Calu3 (cell line): ENCODE results near the gene CLCF1. TPM values are rescaled to one million over a fixed set of nuclear protein-coding genes. Genes with fewer than 3 reads are reported as not detected.

Experiments used
- BruUV-seq: library from RNA; stranded (reverse); fragments of 400-500 nt; replicated peaks from 2 replicates; lab custom pipeline; 2021; lab: Mats Ljungman, UMichigan
- CTCF ChIA-PET: fragments of 300-600 bp; sonication (Branson Sonifier 250); formaldehyde crosslinking; loops from one replicate; lab custom pipeline; 2022; ENCODE audit warnings: antibody characterized with exemption; lab: Charles Lee
- DNase-seq: peaks from one replicate; pipeline ENCODE4 v3.0.0; 2022
- H3K27ac Mint-ChIP-seq: one replicate; pipeline ENCODE4 v1.8.0; 2022; ENCODE audit warnings: mixed read lengths; ENCODE audit not compliant: unreplicated experiment
- H3K27me3 Mint-ChIP-seq: one replicate; pipeline ENCODE4 v1.8.0; 2022; ENCODE audit warnings: mixed read lengths; ENCODE audit not compliant: unreplicated experiment
- H3K36me3 Mint-ChIP-seq: one replicate; pipeline ENCODE4 v1.8.0; 2022; ENCODE audit warnings: mild to moderate bottlenecking, moderate library complexity, mixed read lengths; ENCODE audit not compliant: insufficient read depth, unreplicated experiment
- H3K4me1 Mint-ChIP-seq: one replicate; pipeline ENCODE4 v1.8.0; 2022; ENCODE audit warnings: mild to moderate bottlenecking, low read depth, mixed read lengths; ENCODE audit not compliant: unreplicated experiment
- H3K4me3 Mint-ChIP-seq: one replicate; pipeline ENCODE4 v1.8.0; 2022; ENCODE audit warnings: mild to moderate bottlenecking, low read depth, moderate library complexity, mixed read lengths; ENCODE audit not compliant: unreplicated experiment
- H3K9me3 Mint-ChIP-seq: one replicate; pipeline ENCODE4 v1.8.0; 2022; ENCODE audit warnings: low read depth, mixed read lengths; ENCODE audit not compliant: unreplicated experiment
- CTCF ChIP-seq: fragments of 200-600 bp; IDR thresholded peaks from one replicate; pipeline ENCODE4 v1.8.0; 2022; ENCODE audit warnings: antibody characterized with exemption; ENCODE audit not compliant: unreplicated experiment
- intact Hi-C: fragments of 100-400 bp; cut with micrococcal nuclease; formaldehyde crosslinking; loops from one replicate; pipeline ENCODE4 v1.10.0; 2022; ENCODE audit not compliant: unreplicated experiment
- total RNA-seq: library from RNA; stranded (reverse); gene quantifications from 2 replicates; pipeline ENCODE4 v1.2.3, GENCODE V29; 2022

Gene CLCF1
- total RNA-seq, 1 experiment from 2014 or later, result 7.5 TPM

GRCh38 chr11:67356387-67356863, 17.0 kb downstream of the CLCF1 start:
- Mint-ChIP-seq H3K9me3 (no peaks in the 10 kb centered on the region), H3K4me3 (peak overlapping the region; percentile 43), H3K36me3 (peaks cover 45% of the 10 kb centered on the region), H3K27ac (peak overlapping the region; percentile 89), H3K4me1 (peaks cover 55% of the 10 kb centered on the region), H3K27me3 (no peaks in the 10 kb centered on the region)
- intact Hi-C loops, result loop anchor here (10.0 kb wide), 1 partner anchor 148 kb away; the partner anchor contains the start of genes CDK2AP2 and PITPNM1
- DNase-seq, result no peak
- TF ChIP-seq CTCF, result no peak
- no TSS peak for BruUV-seq
- CTCF ChIA-PET, result interaction anchor here (0.5 to 3.6 kb wide), 9 partner anchors 11 to 57 kb away, joined by 3 to 36 read pairs (median 7); partner anchors contain the start of genes CLCF1 and RAD9A

GRCh38 chr11:67355794-67356386, 17.5 kb downstream of the CLCF1 start:
- DNase-seq, result no peak
- CTCF ChIA-PET, result interaction anchor here (0.5 to 3.6 kb wide), 8 partner anchors 10 to 58 kb away, joined by 3 to 36 read pairs (median 11); partner anchors contain the start of gene PPP1CA
- Mint-ChIP-seq H3K4me1 (peaks cover 55% of the 10 kb centered on the region), H3K27ac (peak overlapping the region; percentile 89), H3K9me3 (no peaks in the 10 kb centered on the region), H3K4me3 (peak overlapping the region; percentile 32), H3K36me3 (peaks cover 50% of the 10 kb centered on the region), H3K27me3 (no peaks in the 10 kb centered on the region)
- intact Hi-C loops, result loop anchor here (10.0 kb wide), 1 partner anchor 149 kb away; the partner anchor contains the start of genes CDK2AP2 and PITPNM1
- BruUV-seq, result no TSS peak
- TF ChIP-seq CTCF, result no peak

DNA sequence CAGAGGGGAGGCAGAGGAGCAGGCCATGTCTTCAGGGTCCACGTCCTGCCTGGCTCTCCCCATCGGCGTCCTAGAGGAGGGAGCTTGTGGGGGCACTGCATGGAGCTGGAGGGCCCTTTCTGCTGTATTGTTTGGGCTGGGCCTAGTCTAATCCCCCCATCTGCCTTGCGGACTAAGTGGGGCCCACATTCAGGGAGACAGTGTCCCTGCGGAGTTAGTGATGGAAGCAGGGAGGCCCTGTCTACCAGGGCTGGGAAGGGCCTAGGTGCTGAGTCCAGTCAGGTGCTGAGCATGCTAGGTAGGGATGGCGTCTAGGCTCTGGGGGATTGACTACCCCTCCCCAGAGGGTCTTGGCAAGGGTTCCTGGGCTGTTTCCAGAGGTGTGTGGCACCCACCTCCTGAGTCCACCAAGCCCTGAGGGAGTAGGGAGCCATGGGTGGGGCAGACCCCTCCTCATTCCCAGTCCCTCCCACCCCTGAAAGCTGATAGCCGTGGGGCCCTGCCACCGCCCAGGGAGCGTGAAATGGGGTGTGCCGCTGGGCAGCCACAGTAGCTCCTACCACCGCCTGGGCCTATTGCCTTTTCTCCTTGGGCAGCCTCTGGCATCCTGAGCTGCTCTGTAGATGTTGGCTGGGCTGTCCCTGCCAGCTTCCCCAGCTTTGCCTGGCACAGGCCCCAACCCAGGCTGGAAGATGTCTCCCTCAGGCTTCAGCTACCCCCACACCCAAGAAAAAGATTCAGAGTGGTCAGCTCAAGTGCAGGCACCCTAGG, 18.2 kb downstream of the CLCF1 start:
- CTCF ChIA-PET, result interaction anchor here (1.0 to 3.6 kb wide), 7 partner anchors 7 to 46 kb away, joined by 3 to 36 read pairs (median 12); partner anchors contain the start of gene PPP1CA
- BruUV-seq, result no TSS peak
- intact Hi-C loops, result loop anchor here (10.0 kb wide), 1 partner anchor 150 kb away; the partner anchor contains the start of genes CDK2AP2 and PITPNM1
- Mint-ChIP-seq H3K36me3 (peaks cover 50% of the 10 kb centered on the region), H3K27me3 (no peaks in the 10 kb centered on the region), H3K27ac (peak overlapping the region; percentile 89), H3K4me1 (peaks cover 55% of the 10 kb centered on the region), H3K4me3 (peak overlapping the region; percentile 87), H3K9me3 (no peaks in the 10 kb centered on the region)
- TF ChIP-seq CTCF, result no peak
- DNase-seq, result no peak
